ENCODE data around the gene BTC. TPM values are rescaled to one million over a fixed set of nuclear protein-coding genes. Genes with fewer than 3 reads are reported as not detected.

Gene BTC, protein sequence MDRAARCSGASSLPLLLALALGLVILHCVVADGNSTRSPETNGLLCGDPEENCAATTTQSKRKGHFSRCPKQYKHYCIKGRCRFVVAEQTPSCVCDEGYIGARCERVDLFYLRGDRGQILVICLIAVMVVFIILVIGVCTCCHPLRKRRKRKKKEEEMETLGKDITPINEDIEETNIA
- 0.25 TPM for total RNA-seq
- long read RNA-seq, partial matches to known transcripts, result 1 of 1 reads
- long read RNA-seq, other reads (novel, unspliced or antisense), result 0 of 1 reads

DNA sequence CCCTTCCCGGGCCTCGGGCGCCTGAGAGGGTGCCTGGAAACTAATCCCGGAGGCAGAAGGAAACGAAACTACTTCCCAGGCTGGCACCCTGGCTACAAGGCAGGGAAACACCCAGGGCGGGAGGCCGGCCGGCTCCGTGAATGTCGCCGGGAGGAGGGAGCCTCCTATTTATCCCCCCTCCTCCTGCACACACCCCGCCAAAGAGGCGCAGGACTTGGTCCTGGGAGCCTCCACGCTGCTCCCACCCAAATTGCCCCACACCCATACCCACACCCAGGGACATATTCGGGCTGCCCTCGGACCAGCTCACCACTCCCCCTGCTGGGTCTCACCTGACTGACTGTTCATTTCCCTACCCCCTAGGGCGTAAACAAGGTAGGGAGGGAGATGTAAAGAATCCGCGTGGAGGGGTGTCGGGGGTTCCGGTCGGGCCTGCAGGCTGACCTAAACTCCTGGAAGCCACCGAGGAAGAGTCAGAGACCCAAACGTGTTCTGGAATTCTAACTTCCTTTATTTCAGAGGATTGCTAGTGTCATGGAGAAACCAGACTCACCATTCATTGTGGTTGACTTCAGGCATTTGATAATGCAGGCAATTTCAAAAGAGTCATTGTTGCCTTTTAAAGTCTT, at the start of gene BTC:
BTC (minus strand) TSS at position 142 of the 629 bp plus-strand sequence. CDS start 198 bp downstream, outside the sequence.
- peaks cover 12% of the 10 kb centered on the region for H3K4me1 ChIP-seq
- intact Hi-C loops (cut with micrococcal nuclease), result no loop called here
- TF ChIP-seq, protein P1, sequence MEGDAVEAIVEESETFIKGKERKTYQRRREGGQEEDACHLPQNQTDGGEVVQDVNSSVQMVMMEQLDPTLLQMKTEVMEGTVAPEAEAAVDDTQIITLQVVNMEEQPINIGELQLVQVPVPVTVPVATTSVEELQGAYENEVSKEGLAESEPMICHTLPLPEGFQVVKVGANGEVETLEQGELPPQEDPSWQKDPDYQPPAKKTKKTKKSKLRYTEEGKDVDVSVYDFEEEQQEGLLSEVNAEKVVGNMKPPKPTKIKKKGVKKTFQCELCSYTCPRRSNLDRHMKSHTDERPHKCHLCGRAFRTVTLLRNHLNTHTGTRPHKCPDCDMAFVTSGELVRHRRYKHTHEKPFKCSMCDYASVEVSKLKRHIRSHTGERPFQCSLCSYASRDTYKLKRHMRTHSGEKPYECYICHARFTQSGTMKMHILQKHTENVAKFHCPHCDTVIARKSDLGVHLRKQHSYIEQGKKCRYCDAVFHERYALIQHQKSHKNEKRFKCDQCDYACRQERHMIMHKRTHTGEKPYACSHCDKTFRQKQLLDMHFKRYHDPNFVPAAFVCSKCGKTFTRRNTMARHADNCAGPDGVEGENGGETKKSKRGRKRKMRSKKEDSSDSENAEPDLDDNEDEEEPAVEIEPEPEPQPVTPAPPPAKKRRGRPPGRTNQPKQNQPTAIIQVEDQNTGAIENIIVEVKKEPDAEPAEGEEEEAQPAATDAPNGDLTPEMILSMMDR (IDR thresholded peaks at IDR 0.05; ENCODE audit: borderline replicate concordance), result peak; percentile 38
- H3K9me3 ChIP-seq (replicated peaks), result no peaks in the 10 kb centered on the region
- H3K4me3 ChIP-seq, result peak within 1 kb of the TSS; percentile 69
- no peak for DNase-seq
- H3K27ac ChIP-seq (replicated peaks), result no peak within 1 kb of the TSS
- H3K36me3 ChIP-seq, result no peaks in the 10 kb centered on the region
- H3K27me3 ChIP-seq (ENCODE audit: low read depth), result peaks cover 58% of the 10 kb centered on the region

DNA sequence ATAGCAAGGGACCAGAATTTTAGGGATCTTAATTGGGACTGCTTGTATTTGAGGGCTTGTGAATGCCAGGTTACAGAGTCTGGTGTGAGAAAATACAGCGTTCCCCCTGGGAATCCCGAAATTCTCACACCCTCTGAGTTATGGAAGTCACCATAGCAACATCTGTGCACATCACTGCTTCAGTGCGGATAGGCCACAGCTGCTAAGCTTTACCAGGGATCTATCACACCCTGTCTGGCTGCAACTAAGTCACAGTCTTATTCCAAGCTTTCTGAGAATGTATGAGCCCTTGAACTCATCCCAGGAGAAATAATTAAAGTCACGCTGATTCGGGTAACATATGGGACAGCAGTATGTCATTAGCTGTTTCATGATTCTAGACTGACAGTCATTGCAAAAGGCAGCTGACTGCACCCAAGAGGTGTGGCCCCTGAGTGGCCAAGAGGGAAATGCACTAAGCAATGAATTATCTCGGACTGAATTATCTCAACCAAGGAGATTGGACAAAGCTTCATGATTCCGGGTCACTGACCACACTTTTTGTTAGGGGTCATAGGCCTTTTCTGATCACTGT, 46.7 kb upstream of the BTC start:
- intact Hi-C loops (cut with micrococcal nuclease), result no loop called here
- Histone ChIP-seq H3K36me3 (no peaks in the 10 kb centered on the region), H3K9me3 (replicated peaks) (no peaks in the 10 kb centered on the region), H3K4me1 (no peaks in the 10 kb centered on the region), H3K4me3 (no peak overlapping the region), H3K27me3 (ENCODE audit: low read depth) (peaks cover 16% of the 10 kb centered on the region), H3K27ac (replicated peaks) (no peak overlapping the region)
- TF ChIP-seq, protein P1 (IDR thresholded peaks at IDR 0.05; ENCODE audit: borderline replicate concordance), result no peak
- no peak for DNase-seq

DNA sequence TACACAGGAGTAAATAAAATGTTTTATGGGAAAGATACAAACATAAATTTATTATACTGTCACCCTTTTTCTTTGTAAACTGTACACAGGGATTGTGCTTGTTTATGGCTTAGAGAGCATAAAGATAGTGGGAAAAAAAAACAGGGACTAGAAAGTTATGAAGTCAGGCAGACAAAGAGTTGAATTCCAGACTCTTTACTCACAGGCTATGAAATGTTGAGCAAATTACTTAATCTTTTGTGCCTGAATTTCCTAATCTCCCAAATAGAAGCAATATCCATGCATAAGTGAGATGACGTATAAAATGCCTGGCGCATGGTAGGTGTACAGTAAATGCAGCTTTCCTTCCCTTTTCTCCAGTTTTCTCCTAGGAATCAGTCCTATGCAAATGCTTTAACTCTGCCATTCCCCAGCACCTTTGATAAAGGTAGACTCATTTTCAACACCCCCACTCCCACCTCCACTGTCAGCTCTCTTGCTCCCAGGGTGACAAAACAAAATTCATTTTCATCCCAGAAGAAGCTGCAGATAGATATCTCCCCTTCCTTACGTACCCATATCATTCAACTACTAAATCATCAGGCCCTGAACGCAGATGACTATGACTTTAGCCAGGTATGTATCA, 44.5 kb upstream of the BTC start:
- DNase-seq, result no peak
- no peaks in the 10 kb centered on the region for H3K9me3 ChIP-seq (replicated peaks)
- no peaks in the 10 kb centered on the region for H3K4me1 ChIP-seq
- H3K36me3 ChIP-seq, result no peaks in the 10 kb centered on the region
- no peak overlapping the region for H3K27ac ChIP-seq (replicated peaks)
- intact Hi-C loops (cut with micrococcal nuclease), result no loop called here
- H3K4me3 ChIP-seq, result no peak overlapping the region
- TF ChIP-seq, protein P1 (IDR thresholded peaks at IDR 0.05; ENCODE audit: borderline replicate concordance), result no peak
- peaks cover 9% of the 10 kb centered on the region for H3K27me3 ChIP-seq (ENCODE audit: low read depth)

DNA sequence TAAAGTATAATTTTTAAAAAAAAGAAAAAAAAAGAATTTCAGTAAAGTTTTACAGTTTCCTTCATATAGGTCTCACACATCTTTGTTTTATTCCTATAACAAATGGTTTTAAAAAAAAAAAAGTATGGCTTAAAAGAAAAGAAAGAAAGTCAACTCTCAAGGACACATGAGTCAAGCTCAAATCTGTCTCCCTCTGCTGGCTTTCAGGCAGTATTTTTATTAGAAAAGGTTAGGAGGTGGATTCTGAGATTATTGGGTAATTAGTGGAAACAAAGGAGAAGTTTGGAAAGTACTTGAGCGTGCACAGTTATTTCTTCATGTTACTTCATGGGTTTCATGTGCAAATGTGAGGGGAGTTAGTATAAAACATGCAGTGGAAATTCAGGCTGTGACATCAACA, 36.6 kb upstream of the BTC start:
- TF ChIP-seq, protein P1 (IDR thresholded peaks at IDR 0.05; ENCODE audit: borderline replicate concordance), result no peak
- Histone ChIP-seq H3K9me3 (replicated peaks) (peaks cover 24% of the 10 kb centered on the region), H3K27me3 (ENCODE audit: low read depth) (no peaks in the 10 kb centered on the region), H3K27ac (replicated peaks) (no peak overlapping the region), H3K36me3 (no peaks in the 10 kb centered on the region), H3K4me1 (no peaks in the 10 kb centered on the region), H3K4me3 (no peak overlapping the region)
- no peak for DNase-seq
- intact Hi-C loops (cut with micrococcal nuclease), result no loop called here

DNA sequence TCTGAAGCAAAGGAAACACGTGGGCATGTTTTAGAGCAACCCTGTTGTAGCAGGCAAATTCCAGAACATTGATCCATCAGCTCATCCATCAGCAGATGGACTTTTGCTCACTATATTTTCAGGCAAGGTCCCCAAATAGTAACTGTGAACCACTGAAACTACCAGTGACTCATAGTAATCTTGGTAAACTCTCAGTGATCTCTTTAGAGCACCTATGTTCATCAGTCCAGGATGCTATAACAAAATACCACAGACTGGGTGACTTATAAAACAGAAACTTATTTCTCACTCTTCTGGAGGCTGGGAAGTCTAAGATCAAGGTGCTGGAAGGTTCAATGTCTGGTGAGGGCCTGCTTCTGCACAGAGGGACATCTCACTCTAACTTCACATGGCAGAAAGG, 28.9 kb upstream of the BTC start:
- Histone ChIP-seq H3K36me3 (no peaks in the 10 kb centered on the region), H3K4me3 (no peak overlapping the region), H3K4me1 (no peaks in the 10 kb centered on the region), H3K9me3 (replicated peaks) (peaks cover 3% of the 10 kb centered on the region), H3K27me3 (ENCODE audit: low read depth) (no peaks in the 10 kb centered on the region), H3K27ac (replicated peaks) (no peak overlapping the region)
- intact Hi-C loops (cut with micrococcal nuclease), result no loop called here
- no peak for DNase-seq
- TF ChIP-seq, protein P1 (IDR thresholded peaks at IDR 0.05; ENCODE audit: borderline replicate concordance), result no peak

Data from left ventricle myocardium inferior (tissue), 1 donor.